ENCODE data around the gene PTPRC.

The PTPRC gene

DNA sequence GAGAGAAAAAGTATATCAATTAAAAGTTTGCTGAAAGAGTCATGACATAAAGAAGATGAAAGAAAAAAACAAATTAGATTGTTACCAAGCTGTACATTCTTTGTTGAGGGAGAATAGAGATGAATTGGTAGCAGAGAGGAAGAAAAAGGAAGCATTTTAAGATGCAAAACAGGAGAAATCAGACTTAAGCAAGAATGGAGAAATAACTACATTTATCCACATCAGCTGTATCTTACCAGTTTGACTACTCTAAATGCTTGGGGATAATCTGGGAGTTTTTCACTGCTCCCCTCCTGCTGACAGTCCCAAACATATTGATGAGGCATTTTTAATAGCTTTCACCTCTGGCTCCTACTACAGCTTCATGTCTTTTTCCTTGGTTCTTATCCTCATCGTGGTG, 16.8 kb upstream of the PTPRC start:
- DNase-seq, result no peak

GRCh38 chr1:198623752-198624647, 14.8 kb upstream of the PTPRC start:
- DNase-seq, result no peak

DNA sequence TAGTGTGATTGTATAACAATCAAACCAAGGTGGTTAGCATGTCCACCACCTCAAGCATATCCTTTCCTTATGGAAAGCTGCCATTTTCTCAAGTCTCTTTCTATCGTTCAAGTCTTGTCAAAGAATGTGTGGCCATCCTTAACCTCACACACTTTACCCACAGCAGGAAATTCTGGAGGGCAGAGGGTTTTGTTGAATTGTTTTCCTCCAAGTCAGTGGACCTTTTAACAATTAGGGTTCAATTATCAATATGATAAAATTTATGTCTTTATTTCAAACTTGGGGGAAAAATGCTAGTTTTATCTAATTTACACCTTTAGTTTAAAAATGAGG, 14.2 kb upstream of the PTPRC start:
- no peak for DNase-seq

DNA sequence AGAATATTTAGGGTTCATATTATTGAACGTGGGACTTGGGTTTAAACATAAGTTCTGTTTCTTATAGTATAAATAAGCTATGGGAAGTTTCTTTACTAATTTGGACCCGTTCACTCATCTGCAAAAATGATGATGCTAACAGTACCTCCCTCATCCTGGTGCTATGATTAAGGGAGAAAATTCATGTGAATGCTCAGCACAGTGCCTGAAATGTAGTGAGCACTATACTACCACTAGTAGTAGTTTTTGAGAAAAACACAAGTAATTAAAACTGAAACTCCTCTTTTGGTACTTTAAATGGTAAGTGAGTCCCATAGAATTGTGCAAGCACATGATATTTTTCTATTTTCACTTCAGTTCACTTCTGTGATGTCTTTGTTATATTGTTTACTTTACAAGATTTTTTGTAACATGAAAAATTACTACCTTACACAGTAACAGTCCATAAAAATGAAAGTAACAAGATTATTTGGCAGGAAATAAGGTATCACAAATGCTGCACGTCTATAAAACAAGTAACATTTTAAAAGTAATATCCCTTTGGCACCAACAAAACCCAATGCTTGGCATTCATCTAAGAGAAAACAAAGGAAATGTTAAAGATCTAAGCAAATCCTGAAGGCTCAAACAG, 11.3 kb upstream of the PTPRC start:
- no peak for DNase-seq

DNA sequence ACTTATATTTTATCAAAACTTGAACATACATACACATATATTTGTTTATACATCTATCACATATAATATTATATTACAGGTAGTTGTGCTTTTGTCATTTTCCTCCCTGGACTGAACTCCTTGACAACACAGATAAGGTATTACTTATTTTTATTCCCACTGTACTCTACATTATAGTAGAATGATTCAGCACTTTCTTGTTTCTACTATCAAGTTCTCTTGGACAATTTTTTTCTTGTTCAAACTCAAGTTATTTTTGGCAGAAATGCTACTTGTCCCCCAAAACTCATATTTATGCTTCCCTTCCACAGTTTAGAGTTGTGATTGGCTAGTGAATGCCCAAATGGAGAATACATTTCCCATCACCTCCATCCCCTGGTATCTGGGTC, 10.8 kb upstream of the PTPRC start:
- DNase-seq, result no peak

DNA sequence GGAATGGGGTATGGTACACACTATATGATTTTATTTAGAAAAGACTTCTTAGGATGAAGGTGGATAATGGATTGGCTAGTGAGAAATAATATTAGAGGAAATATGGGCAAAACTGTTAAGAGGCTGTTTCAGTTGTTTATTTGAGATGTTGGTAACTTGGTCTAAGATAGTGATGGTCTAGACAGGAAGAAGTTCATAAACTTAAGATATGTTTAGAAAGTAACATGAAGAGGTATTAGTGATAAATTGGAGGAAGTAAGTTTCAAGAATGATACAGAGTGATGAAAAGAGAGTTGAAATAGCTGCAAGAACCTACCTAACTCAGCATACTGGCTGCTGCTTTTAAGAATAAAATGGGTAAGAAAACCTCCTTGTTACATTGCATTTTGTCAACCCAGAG, 9.2 kb upstream of the PTPRC start:
- DNase-seq, result no peak

GRCh38 chr1:198630863-198631262, 8.0 kb upstream of the PTPRC start:
- DNase-seq, result no peak

DNA sequence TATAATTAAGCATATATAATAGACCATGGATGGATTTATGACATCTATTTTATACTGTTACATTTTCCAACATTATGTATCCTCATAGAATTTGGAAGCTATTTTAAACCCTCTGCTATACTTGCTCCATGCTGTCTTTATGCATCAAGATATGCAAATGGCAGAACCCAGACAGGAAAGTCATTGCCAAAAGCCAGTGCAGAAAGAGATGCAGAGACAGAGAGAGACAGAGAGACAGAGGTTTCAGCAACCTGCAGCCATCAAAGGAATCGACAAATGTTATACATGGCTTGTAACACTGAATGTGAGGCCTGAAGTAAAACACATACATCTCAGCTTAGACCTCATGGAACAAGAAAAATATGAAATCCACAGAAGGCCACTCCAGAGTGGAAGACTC, 7.5 kb upstream of the PTPRC start:
- DNase-seq, result no peak

GRCh38 chr1:198632007-198632406, 6.8 kb upstream of the PTPRC start:
- DNase-seq, result no peak

DNA sequence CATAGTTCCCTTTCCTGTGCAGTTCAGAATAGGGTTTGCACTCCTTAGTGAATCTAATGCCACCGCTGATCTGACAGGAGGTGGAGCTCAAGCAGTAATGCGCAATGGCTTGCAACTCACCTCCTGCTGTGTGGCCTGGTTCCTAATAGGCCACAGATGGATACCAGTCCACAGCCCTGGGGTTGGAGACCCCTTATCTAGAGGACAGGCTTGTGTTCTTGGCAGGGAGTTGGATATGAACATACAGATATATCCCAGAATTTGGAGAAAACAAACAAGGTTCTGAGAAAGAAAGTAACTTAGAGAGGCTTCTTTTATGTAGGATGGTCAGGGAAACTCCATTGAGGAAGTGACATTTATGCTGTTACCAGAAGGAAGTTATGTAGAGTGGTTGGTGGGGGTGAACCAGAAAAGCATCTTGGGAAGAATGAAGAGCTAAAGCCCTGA, 5.1 kb upstream of the PTPRC start:
- no peak for DNase-seq

GRCh38 chr1:198635964-198636363, 2.9 kb upstream of the PTPRC start:
- no peak for DNase-seq

- no peak for DNase-seq
Observed at GRCh38 chr1:198636391-198636790, 2.4 kb upstream of the PTPRC start.

- DNase-seq, result no peak
Observed at GRCh38 chr1:198637157-198637556, 1.7 kb upstream of the PTPRC start.

GRCh38 chr1:198637916-198638437, 863 bp upstream of the PTPRC start:
- DNase-seq, result no peak

- no peak for DNase-seq
Observed at GRCh38 chr1:198638441-198638840, 399 bp upstream of the PTPRC start.

DNA sequence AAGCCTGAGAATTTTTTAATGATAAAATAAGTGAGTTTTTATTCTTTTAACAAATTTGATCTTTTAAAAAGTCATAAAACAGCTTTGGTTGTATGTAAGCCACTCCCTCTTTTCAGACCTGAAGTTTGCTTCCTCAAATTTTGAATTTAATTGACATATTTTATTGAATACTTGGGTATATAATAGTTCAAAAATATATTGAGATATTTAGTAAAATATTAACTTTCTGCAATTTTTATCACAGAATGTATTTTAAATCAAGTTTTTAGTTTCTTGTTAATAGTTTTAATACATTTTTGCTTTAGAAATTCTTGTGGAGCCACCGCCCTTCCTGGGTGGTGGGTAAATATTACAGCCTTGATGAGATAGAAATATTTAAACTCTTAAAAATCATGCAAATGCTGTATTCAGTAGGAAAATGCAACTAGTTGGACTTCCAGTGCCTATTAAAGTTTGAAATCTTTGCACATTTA, 867 bp downstream of the PTPRC start:
- no peak for DNase-seq

GRCh38 chr1:198640174-198640573, 1.3 kb downstream of the PTPRC start:
- no peak for DNase-seq

GRCh38 chr1:198641501-198641900, 2.7 kb downstream of the PTPRC start:
- DNase-seq, result peak in 1 of 2 experiments; percentile 3

- no peak for DNase-seq
Observed at GRCh38 chr1:198641966-198642668, 3.3 kb downstream of the PTPRC start.

DNA sequence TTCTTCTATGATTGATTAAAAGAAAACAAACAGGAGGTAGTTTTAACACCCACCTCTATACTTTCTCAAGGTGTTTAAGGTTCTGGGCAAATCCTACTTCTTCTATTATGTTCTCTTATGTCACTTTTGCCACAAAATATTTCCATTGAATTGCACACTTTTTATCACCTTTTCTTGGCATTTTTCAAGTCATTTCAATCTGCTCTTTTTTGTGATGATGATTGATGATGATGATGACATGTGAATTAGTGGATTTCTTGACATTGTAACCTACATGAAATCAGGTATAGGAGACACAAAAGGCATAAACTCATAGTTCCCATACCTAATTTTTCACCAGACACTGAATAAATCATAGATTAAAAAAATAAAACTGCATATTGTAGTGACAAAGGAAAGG, 4.1 kb downstream of the PTPRC start:
- DNase-seq, result no peak

GRCh38 chr1:198643808-198644207, 5.0 kb downstream of the PTPRC start:
- DNase-seq, result no peak

DNA sequence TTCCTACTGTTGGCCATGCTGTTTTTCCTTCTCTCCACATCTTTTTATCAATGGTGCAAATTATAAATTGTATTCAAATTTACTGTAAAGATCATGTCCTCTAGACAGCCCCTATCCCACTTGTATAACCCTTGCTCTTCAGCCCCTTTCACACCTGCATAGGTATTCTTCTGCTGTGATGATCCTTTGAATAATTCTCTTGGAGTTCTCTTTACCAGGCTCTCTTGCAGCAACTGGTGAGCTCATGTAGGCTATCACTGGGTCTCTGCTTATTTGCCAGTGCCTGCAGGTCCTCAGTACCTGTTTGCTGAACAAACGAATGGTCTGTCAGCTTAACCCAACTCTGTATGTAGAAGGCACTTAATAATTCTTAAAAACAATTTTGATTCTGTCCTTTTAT, 8.2 kb downstream of the PTPRC start:
- no peak for DNase-seq

DNA sequence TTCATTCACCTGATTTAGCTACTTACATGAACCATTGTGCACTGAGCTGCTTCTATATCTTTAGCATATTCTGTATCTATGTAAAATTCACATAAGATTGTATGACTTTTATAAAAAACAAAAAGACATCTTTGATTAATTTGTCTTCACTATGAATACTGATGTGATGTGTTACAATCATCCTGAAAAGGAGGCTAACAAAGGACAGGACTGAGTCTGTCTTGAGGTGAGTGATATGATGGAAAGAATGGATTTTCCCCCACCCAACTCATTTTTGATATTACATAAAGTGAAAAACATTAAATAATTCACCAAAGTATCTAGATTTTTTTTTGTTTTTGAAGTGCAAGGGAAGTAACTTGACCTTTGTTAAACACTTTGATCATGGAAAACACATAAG, 9.8 kb downstream of the PTPRC start:
- no peak for DNase-seq

All from SW 1271 (cell line).